Right hindlimb (tissue), 1 donor: Measurements from ENCODE around the gene SLC1A2.

Experiments
- DNase-seq: peaks from one replicate; pipeline ENCODE4 v3.0.0-alpha.2; 2018

SLC1A2 gene

DNA sequence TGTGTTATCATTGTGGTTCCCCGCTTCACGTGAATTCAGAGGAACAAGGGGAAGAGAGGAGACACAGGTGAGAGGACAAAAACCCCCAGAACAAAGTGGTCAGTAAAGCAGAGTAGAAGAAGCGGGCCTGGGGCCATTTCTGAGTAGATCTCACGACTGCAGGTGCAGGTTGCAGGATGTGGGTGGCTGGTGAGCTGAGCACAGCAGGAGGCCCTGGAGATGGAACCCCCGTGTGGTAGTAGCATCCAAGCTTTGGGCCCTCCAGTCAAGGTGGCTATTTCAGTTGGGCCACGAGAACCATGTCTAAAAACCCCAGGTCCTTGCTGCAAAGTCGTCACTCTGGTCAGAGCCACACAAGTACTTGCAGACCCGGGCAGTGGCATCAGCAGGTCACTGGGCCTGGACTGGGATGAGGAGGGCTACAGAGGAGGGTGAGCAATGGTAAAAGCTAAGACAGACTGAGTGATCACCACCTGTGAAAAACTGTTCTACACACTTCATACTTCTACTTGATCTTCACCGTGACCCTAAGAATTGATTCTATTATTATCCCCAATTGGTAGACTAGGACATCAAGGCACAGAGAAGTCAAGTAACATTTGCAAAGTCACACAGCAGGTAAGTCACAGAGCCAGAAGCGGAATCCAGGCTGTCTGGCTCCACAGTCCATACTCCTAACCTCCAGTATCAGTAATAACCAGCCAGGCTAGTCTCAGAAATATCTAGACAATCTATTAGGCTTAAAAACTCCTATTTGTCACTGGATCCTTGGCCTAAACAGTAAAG lies 43.8 kb downstream of the SLC1A2 start:
- no peak for DNase-seq

GRCh38 chr11:35373284-35373933 lies 45.9 kb downstream of the SLC1A2 start:
- DNase-seq = no peak

DNA sequence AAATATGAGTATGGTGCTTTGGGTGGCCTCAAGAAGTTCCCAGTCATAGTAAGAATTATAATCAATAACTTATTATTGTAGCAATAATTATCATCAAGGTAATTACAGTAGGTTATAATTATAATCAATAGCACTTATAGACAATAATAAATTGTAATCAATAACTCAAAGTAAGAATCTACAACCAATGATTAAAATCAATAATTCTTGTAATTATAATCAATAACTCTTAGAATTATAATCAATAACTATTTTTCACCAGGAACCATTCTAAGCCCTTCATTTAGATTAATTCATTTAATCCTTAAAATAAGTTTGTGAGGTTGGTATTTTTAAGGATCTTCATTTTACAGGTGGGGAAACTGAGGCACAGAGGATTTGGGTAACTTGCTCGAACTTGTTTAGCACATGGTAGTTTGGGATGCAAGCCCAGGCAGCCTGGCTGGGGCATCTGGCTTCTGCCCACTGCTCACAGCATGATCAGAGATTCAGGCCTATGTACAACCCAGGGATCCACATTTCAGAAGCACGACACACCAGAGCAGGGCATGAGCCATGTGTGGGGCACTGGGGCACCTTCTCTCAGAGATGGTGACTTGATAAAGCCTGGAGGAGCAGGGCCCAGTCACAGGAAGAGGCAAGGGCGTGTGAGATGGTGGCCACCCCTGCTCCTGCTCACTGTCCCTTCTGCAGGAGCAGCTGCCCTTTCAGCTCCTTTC lies 46.6 kb downstream of the SLC1A2 start:
- no peak for DNase-seq

- no peak for DNase-seq
Observed at GRCh38 chr11:35367491-35367890, 51.9 kb downstream of the SLC1A2 start.

- DNase-seq = no peak
Observed at GRCh38 chr11:35366798-35367197, 52.6 kb downstream of the SLC1A2 start.

GRCh38 chr11:35365961-35366360 lies 53.4 kb downstream of the SLC1A2 start:
- DNase-seq = no peak

GRCh38 chr11:35365395-35365794 lies 54.0 kb downstream of the SLC1A2 start:
- no peak for DNase-seq

- DNase-seq = peak; percentile 57
Observed at GRCh38 chr11:35363854-35364780, 55.2 kb downstream of the SLC1A2 start.

DNA sequence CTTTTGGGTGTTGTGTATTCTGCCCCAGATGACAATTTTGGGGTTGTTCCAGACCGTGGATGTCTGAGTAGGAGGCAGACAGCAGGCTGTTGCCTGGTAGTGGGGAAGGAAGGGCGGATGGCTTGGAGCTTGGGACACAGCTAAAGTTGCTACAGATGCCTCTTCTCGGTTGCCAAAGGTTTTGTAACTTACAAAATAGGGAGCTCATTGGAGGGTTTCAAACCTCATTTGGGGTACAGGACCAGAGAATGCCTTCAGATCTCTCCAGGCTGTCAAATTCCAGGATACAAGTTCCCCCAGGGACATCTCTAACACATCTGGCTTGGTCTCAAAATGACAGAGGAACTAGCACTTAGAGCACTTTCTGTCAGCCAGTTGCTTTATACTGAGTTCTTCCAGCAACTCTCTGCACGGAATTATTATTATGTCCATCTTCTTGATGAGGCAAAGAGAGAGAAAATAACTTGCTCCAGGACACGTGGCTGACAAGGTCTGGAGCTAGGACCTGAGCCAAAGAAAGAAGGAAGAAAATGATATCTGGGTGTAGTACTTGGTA lies 56.0 kb downstream of the SLC1A2 start:
- DNase-seq = peak; percentile 31

- no peak for DNase-seq
Observed at GRCh38 chr11:35362521-35362980, 56.8 kb downstream of the SLC1A2 start.

DNA sequence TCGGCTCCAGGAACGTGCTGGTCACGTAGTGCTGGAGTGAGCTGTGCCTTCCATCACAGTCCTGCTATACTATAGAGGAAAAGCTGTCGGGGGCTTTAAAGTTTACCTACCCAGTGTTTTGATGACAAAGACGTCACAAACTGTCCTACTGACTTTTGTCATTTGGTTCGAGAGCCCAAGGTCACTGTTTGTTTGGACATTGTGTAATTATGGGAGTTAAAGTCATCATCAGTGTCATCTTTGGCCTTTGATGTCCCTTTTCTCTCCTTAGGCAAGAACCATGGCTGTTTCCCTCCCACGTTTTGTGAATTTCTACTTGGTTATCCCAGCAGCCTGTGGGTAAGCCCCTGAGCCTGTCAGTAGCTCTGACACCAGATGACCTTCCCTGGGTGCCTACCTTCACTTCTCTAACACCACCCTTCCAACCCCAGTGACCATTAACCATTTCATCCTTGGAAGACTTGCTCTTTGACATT lies 59.3 kb downstream of the SLC1A2 start:
- no peak for DNase-seq

- no peak for DNase-seq
Observed at GRCh38 chr11:35359321-35360054, 59.9 kb downstream of the SLC1A2 start.

DNA sequence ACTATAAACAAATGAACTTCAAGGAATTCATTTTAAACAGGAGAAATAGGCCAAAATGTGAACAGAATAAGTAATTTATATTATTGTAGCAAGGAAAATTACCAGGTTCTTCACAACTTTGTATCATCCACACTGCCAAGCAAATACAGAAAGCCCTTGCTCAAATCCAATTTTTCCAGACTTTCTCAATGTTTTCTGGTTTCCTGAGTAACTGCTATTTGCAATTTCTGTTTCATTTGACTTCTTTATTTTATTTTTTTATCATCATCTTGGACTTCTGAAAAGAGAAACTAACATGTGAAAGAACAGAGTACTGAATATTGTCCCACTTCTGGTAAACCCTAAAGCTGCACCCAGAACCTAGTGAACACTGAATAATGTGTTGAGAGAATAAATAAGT lies 61.0 kb downstream of the SLC1A2 start:
- DNase-seq = no peak

DNA sequence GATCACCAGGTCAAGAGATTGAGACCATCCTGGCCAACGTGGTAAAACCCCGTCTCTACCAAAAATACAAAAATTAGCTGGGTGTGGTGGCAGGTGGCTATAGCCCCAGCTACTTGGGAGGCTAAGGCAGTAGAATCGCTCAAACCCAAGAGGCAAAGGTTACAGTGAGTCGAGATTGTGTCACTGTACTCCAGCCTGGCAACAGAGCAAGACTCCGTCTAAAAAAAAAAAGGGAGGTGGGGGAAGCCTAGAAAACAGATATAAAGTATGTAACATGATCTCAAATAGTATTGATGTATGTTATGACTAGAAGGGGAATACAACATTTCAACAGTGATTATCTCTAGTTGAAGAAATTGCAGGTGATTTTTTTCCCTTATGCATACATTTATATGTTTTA lies 61.4 kb downstream of the SLC1A2 start:
- no peak for DNase-seq

DNA sequence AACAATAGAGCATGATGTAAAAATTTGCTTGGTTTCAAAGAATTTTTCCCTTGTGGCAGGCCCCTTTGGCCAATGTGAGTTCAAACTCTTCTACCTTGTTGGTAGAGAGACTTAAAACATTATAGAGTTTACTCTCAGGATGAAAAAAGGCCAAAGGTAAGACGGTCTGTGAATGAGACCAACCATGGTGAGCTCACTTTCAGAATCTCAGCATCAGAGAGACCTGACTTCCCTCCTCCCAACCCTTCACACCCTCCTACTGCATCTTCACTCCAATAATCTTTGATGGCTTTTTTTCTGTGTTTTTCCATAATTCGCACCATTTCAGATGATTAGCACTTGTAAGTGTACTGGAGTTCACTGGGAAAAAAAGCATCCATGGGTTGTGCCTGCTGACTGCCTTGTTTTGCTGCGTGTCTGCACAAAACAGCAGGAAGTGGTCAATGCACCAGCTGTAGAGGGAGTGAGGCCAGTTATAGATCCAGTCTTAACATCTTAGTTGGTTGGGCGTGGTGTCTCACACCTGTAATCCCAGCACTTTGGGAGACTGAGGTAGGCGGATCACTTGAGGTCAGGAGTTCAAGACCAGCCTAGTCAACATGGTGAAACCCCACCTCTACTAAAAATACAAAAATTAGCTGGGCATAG lies 64.1 kb downstream of the SLC1A2 start:
- DNase-seq = no peak

GRCh38 chr11:35354644-35355043 lies 64.7 kb downstream of the SLC1A2 start:
- no peak for DNase-seq

- peak; percentile 40 for DNase-seq
Observed at GRCh38 chr11:35352077-35352888, 67.1 kb downstream of the SLC1A2 start.

GRCh38 chr11:35349897-35350296 lies 69.5 kb downstream of the SLC1A2 start:
- DNase-seq = no peak

- no peak for DNase-seq
Observed at GRCh38 chr11:35348898-35349687, 70.3 kb downstream of the SLC1A2 start.
